ENCODE measurements around the gene LHB. TPM values are rescaled to one million over a fixed set of nuclear protein-coding genes. Genes with fewer than 3 reads are reported as not detected.

LHB gene
- total and polyA plus RNA-seq, 2 donors (not counting 1 experiment from before 2014, with no cell fraction given) = 1.1 to 4.7 TPM

GRCh38 chr19:48988286-48988685, 28.6 kb downstream of the LHB start:
- no peaks in the 10 kb centered on the region for H3K9me3 ChIP-seq (ENCODE audit: control extremely low read depth in 1 of 3, control insufficient read depth in 2 of 3, insufficient read depth in 1 of 3, low read length in 2 of 3)
- no peak overlapping the region for H3K4me3 ChIP-seq (ENCODE audit: control extremely low read depth in 1 of 5, extremely low read depth in 1 of 5, insufficient read depth in 1 of 5, low read depth in 2 of 5, low read length in 4 of 5)
- no peak overlapping the region for H2AFZ ChIP-seq (ENCODE audit: insufficient read depth, low read depth, low read length, poor library complexity, severe bottlenecking)
- H3K4me1 ChIP-seq (ENCODE audit: control insufficient read depth in 2 of 2, insufficient read depth in 2 of 2, low read length in 2 of 2) = peaks cover 8 to 15% of the 10 kb centered on the region in 2 donors
- POLR2A ChIA-PET = no interaction called here
- Mint-ChIP-seq H3K4me1 (peaks cover 21% of the 10 kb centered on the region), H3K9me3 (ENCODE audit: insufficient read depth) (no peaks in the 10 kb centered on the region), H3K27ac (no peak overlapping the region), H3K27me3 (no peaks in the 10 kb centered on the region), H3K4me3 (no peak overlapping the region)
- no peak overlapping the region for H3K27ac ChIP-seq (ENCODE audit: low read length in 2 of 2)
- CTCF ChIA-PET = interaction anchor here (1.0 kb wide), 1 partner anchor 11 kb away, joined by 3 read pairs; no protein-coding TSS in a partner anchor
- TF ChIP-seq CTCF (IDR thresholded peaks at IDR 0.05) = no peak
- no peak for TF ChIP-seq EZH2 (IDR thresholded peaks at IDR 0.05; ENCODE audit: borderline replicate concordance, insufficient read depth, low read depth, low read length, poor library complexity, severe bottlenecking)
- ATAC-seq (ENCODE audit: low read depth) (no peak), DNase-seq (no peak)
- peaks cover 25% of the 10 kb centered on the region for H3K79me2 ChIP-seq (ENCODE audit: control insufficient read depth, insufficient read depth, low read length)
- 98% methylated on average over 4 of the region's 7 CpGs for WGBS (ENCODE audit: insufficient coverage)
- H4K20me1 ChIP-seq (ENCODE audit: control insufficient read depth, insufficient read depth, low read length, poor library complexity, severe bottlenecking) = peaks cover 6% of the 10 kb centered on the region
- H3K36me3 ChIP-seq (replicated peaks in 1 of 2; ENCODE audit: control extremely low read depth in 1 of 2, control insufficient read depth in 1 of 2, extremely low read depth in 1 of 2, insufficient read depth in 2 of 2, low read length in 1 of 2) = peaks cover 0 to 17% of the 10 kb centered on the region in 2 experiments
- H3K9ac ChIP-seq (ENCODE audit: low read length) = no peak overlapping the region
- H3K4me2 ChIP-seq (replicated peaks; ENCODE audit: low read depth, low read length, poor library complexity, severe bottlenecking) = no peak overlapping the region
- H3K27me3 ChIP-seq (replicated peaks in 1 of 4; ENCODE audit: control extremely low read depth in 1 of 4, control insufficient read depth in 3 of 4, insufficient read depth in 4 of 4, low read length in 3 of 4) = no peaks in the 10 kb centered on the region
- intact Hi-C loops (cut with micrococcal nuclease) = no loop called here

DNA sequence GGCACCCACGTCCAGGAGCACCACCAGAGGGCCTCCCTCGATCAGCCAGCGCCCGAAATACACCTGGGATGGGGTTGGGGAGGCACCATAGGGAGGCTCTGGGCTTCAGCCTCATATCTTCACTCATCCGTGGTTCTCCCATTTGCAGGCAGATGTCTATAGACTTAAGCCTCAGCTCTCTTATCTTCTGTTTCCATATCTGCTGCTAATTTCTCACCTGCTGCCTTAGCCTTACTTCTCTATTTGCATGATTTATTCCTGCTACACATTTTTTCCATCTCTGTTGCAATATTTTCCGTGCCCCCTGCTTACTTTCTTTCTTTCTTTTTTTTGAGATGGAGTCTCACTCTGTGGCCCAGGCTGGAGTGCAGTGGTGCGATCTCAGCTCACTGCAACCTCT, 29.6 kb downstream of the LHB start:
- Histone ChIP-seq H3K9ac (ENCODE audit: low read length) (no peak overlapping the region), H3K79me2 (ENCODE audit: control insufficient read depth, insufficient read depth, low read length) (peaks cover 18% of the 10 kb centered on the region)

More for the DNA sequence above, 29.6 kb downstream of the LHB start:
- H3K36me3 ChIP-seq (replicated peaks in 1 of 2; ENCODE audit: control extremely low read depth in 1 of 2, control insufficient read depth in 1 of 2, extremely low read depth in 1 of 2, insufficient read depth in 2 of 2, low read length in 1 of 2) = peaks cover 2 to 17% of the 10 kb centered on the region in 2 experiments
- H3K27me3 ChIP-seq (replicated peaks in 1 of 4; ENCODE audit: control extremely low read depth in 1 of 4, control insufficient read depth in 3 of 4, insufficient read depth in 4 of 4, low read length in 3 of 4) = no peaks in the 10 kb centered on the region
- Mint-ChIP-seq H3K27ac (no peak overlapping the region), H3K4me1 (peaks cover 15% of the 10 kb centered on the region), H3K9me3 (ENCODE audit: insufficient read depth) (no peaks in the 10 kb centered on the region), H3K4me3 (no peak overlapping the region), H3K27me3 (no peaks in the 10 kb centered on the region)
- peaks cover 5 to 11% of the 10 kb centered on the region in 2 donors for H3K4me1 ChIP-seq (ENCODE audit: control insufficient read depth in 2 of 2, insufficient read depth in 2 of 2, low read length in 2 of 2)
- ATAC-seq (ENCODE audit: low read depth) (no peak), DNase-seq (no peak)
- ChIA-PET CTCF (interaction anchor here (1.0 to 2.1 kb wide), 2 partner anchors 12 to 17 kb away, joined by 3 to 12 read pairs; no protein-coding TSS in a partner anchor), POLR2A (interaction anchor here (0.7 kb wide), 1 partner anchor 35 kb away, joined by 4 read pairs; no protein-coding TSS in a partner anchor)
- intact Hi-C loops (cut with micrococcal nuclease) = no loop called here
- TF ChIP-seq EZH2 (IDR thresholded peaks at IDR 0.05; ENCODE audit: borderline replicate concordance, insufficient read depth, low read depth, low read length, poor library complexity, severe bottlenecking) = no peak
- H3K4me2 ChIP-seq (replicated peaks; ENCODE audit: low read depth, low read length, poor library complexity, severe bottlenecking) = no peak overlapping the region
- H4K20me1 ChIP-seq (ENCODE audit: control insufficient read depth, insufficient read depth, low read length, poor library complexity, severe bottlenecking) = peaks cover 6% of the 10 kb centered on the region
- no peak overlapping the region for H3K4me3 ChIP-seq (ENCODE audit: control extremely low read depth in 1 of 5, extremely low read depth in 1 of 5, insufficient read depth in 1 of 5, low read depth in 2 of 5, low read length in 4 of 5)
- no peak overlapping the region for H2AFZ ChIP-seq (ENCODE audit: insufficient read depth, low read depth, low read length, poor library complexity, severe bottlenecking)
- no peak overlapping the region for H3K27ac ChIP-seq (ENCODE audit: low read length in 2 of 2)
- H3K9me3 ChIP-seq (ENCODE audit: control extremely low read depth in 1 of 3, control insufficient read depth in 2 of 3, insufficient read depth in 1 of 3, low read length in 2 of 3) = no peaks in the 10 kb centered on the region
- WGBS (ENCODE audit: insufficient coverage) = 85% methylated on average over 7 of the region's 7 CpGs

Measured in B cell (primary cell).